Globus pallidus (tissue), 1 donor: ENCODE results near the gene OIP5.
"Not testable (repeated sequence)": the region's sequence is repeated elsewhere in the genome, so short reads cannot be mapped to it uniquely, and the experiment has no call there.

Experiments
- DNase-seq: peaks from one replicate; pipeline ENCODE4 v3.0.0-alpha.2; 2015; ENCODE audit warnings: low spot score

OIP5 gene

DNA sequence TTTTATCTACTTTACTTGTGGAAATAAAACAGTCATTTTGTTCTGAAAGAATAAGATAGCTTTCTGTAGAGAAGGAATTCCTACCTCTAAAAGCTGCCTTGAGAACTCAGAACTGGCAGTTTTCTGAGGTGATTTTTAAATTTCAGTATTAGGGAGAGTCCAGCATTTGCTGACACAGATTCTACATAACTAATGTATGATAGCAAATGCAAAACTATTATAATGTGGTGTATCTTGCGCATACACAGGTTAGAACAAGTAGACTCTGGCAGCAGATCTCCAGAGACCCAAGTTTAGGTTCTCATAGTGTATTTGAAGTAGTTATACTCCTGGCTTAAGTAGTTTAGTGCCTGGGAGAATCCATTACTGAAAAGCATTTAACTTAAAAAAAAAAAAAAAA is 30.8 kb downstream of the OIP5 start:
- no peak for DNase-seq

DNA sequence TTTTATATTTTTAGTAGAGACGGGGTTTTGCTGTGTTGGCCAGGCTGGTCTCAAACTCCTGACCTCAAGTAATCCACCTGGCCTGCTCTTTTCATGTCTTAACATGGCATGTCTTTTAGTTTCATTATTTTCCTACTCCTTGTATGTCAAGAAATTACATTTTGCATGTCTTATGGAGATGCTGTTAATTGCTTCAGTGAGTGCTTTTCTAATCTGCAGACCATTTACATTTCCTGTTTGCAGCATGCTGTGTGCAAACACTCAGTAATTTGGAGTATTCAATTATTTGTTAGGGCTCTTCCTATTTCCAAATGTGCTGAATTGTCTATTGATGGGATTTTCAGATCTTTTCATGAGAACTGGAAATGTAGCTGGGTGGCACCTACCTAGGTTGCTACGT is 31.3 kb downstream of the OIP5 start:
- DNase-seq: not testable (repeated sequence)

DNA sequence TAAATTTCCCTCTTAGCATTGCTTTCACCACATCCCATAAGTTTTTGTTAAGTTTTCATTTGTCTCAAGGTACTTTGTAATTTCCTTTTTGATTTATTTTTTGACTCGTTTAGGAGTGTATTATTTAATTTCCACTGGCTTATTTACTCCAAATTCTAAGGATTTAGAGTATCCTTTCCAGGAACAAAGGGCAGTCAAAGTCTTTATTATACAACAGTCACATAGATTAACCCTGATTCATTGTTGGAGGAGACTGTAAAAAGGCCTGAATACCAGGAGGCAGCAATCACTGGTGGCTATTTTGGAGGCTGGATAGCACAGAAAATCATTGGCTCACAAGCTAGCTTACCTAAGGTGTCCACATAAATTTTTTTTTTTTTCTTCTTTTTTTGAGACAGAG is 39.9 kb downstream of the OIP5 start:
- DNase-seq: no peak

DNA sequence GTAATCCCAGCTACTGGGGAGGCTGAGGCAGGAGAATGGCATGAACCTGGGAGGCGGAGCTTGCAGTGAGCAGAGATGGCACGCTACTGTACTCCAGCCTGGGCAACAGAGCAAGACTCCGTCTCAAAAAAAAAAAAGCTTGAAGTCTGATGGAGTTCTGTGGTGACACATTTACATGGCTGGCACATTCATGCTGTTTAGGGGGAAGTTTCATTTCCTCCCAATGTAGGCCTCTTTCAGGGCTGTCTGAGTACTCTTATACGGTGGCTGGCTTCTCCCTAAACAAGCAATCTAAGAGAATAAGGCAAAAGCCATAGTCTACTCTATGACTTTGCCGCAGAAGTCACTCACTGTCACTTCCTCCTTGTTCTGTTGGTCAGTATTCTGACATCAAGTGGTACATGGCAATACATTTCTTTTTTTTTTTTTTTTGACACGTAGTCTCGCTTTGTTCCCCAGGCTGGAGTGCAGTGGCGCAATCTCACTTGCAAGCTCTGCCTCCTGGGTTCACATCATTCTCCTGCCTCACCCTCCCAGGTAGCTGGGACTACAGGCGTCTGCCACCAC is 41.2 kb downstream of the OIP5 start:
- DNase-seq: peak; percentile 27

DNA sequence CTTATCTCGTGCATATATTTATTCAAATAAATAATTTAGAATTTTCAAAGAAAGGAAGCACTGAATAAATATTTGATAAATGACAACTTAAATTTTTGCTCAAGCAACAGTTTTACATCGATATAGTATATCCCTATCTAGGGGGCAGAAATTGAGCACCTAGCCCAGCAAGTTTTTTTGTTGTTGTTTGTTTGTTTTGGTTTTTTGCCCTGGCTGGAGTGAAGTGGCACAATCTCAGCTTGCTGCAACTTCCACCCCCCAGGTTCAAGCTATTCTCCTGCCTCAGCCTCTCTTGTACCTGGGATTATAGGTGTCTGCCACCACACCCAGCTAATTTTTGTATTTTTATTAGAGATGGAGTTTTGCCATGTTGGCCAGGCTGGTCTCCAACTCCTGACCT is 42.4 kb downstream of the OIP5 start:
- no peak for DNase-seq

DNA sequence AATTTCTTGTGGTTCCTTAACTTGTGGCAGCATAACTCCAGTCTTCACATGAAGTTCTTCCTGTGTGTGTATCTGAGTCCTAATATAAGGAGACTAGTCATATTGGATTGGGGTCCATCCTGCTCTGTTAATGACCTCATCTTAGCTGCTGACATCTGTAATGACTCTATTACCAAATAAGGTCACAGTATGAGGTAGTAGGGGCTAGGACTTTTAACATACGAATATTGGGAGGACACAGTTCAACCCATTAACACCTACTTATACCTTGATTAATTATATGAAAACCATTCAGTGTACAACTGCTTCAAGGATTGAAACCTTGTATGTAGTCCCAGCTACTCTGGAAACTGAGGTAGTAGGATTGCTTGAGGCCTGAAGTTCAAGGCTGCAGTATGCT is 43.9 kb downstream of the OIP5 start:
- DNase-seq: no peak

DNA sequence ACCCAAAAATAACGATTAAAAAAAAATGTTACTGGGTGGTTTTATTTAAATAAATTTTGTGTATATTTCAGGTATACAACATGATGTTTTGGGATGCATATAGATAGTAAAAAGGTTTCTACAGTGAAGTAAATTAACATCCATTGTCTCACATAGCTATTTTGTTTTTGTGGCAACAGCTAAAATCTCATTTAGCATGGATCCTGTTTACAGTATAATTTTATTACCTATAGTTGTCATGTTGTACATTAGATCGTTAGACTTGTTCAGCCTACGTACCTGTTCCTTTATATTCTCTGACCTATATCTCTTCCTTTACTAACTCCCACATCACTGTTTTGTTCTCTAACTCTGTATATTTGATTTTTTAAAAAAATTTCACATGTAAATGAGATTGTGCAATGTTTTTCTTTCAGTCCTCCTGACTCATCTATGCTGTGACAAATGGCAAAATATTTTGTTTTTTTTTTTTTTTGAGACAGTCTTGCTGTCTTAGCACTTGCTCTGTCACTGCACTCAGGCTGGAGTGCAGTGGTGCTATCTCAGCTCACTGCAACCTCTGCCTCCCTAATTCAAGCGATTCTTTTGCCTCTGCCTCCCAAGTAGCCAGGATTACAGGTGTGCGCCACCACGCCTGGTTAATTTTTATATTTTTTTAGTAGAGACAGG is 45.6 kb downstream of the OIP5 start:
- no peak for DNase-seq

DNA sequence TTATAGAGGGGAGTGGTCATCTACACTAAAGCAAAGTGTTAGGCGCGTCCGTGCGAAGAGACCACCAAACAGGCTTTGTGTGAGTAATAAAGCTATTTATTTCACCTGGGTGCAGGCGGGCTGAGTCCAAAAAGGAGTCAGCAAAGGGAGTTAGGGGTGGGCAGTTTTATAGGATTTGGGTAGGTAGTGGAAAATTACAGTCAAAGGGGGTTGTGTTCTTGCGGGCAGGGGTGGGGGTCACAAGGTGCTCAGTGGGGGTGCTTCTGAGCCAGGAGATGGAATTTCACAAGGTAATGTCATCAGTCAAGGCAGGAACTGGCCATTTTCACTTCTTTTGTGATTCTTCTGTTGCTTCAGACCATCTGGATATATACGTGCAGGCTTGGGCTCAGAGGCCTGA is 47.1 kb downstream of the OIP5 start:
- DNase-seq: no peak

DNA sequence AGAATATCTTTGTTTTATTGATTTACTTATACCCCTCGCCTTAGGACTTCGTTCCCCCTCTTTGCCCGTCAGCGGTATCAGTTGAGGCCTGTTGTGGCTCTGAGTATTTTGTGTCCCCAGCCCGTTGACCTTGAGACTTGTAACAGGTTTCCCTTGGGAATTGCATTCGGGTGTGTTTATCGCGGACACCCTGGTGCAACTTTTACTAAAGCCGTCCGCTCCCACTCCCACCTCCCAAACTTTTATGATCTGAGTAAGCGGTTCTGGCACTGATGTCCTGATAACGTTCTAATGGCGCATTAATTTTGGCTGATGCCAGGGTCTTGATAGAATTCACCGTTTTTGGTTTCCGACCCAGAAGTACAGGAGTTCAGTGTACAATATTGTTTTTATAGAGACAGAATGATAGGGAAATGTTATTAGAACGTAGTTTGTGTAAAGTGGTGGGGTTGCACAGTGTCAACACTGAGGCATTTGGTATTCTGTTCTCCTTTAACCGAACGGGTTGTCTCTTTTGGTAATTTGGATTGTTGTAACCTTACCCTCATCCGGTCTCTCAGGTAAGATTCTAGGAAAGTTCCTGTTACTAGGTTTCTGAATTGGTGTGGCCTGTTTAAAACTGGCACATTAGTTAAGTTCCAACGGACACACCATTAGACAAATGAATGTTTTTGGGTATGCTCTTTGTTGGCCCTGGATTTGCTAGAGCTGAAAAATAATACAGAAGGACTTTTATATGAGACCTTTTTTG is 47.8 kb downstream of the OIP5 start:
- DNase-seq: peak; percentile 20

DNA sequence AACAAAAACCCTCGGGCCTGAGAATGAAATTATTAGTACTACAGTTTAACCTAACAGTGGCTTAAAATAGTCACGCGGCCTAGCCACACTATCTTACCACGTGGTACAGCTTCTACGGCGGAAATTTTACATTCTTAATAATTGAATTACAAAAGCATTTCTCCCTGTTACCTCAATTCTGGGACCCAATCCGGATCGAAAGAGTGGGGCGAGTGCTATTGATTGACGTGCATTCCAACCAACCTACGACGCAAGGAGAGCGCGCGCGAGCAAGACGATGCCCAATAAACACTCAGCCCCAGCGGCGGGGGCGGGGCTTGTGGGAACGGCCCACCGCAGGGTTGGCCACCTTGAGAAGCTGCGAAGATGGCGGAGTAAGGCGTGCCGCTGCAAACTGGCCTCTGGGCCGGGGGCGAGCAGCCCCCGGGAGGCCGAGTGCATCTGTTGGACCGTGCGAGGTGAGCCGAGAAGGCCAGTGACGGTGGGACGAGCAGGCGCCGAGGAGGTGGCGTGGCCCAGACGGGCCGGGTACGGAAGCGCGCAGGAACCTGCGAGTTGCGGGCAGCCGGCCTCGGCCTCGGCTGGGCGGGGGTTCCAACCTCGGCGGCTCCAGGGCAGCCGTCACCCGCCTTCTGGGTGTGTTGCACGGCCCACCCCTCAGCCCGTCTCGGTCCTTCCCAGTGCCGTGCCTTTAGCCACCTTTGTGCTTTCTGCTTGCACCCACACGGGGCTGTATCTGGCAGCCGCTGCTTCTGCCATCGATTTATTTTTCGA is 48.6 kb downstream of the OIP5 start:
- DNase-seq: peak; percentile 99

DNA sequence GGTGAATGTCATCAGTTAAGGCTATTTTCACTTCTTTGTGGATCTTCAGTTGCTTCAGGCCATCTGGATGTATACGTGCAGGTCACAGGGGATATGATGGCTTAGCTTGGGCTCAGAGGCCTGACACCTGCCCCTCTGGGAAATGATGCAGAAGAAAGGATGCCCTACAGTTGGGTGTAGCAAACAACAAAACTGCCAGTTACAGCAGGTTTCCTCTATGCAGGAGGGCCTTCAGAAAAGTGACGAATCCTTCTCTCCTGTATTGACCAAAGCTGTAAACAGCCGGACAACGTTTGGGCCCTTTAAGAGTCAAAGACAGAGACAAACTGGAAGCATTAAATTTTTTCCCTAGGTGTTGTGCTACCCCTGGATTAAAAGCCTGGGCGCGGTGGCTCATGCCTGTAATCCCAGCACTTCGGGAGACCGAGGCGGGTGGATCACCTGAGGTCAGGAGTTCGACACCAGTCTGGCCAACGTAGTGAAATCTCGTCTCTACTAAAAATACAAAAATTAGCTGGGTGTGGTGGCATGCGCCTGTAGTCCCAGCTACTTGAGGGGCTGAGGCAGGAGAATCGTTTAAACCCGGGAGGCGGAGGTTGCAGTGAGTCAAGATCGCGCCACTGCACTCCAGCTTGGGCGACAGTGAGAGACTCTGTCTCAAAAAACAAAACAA is 49.3 kb downstream of the OIP5 start:
- not testable (repeated sequence) for DNase-seq

DNA sequence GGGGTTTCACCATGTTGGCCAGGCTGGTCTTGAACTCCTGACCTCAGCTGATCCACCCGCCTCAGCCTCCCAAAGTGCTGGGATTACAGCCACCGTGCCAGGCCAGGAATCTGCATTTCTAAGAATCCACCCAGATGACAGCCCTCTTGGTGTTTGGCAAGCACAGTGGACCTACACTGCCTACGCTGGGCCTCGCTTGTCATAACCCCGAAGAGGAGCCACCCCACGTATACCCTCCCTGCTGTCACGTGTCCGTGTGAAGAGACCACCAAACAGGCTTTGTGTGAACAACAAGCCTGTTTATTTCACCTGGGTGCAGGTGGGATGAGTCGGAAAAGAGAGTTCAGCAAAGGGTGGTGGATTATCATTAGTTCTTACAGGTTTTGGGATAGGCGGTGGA is 50.0 kb downstream of the OIP5 start:
- DNase-seq: not testable (repeated sequence)

DNA sequence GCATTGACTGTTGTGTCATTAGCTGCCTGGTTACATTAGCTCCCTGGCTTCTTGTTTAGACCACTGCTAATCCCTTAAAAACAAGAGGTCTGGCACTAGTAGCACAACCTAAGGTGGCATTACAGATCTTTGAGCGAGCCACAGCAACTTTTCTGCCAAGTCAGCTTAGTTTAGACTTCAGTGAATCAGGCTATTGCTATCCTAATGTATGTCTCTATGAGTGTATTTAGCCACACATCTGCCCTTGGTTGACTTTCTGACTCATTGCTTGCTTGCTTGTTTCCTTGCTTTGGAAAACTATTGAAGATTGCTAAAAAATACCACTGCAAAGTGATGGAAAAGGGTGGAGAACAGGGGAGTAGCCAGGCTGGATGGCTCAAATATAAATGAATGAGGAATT is 51.2 kb downstream of the OIP5 start:
- DNase-seq: no peak

DNA sequence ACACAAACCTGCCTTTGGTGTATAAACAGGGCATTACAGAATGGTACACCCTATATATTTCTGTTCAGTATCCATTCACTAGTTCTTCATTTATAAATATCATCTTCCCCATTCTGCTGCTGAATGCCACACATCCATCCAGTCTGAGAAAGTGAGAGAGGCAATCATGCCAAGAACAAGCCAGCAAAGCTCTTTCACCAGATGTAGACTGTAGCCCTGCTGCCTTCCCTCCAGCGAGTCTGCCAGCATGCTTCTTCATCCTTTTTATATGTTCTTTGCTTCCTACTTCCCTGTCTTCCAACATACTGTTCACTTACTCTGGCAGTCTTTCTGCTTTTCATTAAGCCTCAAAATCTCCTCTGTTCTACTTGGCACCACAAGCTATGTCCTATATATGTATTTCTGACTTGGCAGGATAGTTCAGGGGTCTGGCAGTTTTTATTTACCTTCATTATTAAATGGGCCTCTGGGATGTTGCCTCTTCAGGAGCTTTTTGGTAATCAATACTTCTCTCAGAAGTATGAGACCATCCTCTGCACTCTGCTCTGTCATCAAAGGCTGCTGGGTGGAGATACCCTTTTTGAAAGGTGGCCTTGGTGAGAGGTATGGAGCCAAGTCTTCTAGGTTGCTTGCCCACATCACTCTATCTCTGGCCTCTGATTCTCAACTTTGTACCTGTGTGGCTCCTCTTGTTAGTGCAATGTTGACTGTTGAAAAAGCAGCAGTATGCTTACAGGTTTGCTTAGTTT is 52.7 kb downstream of the OIP5 start:
- DNase-seq: no peak

DNA sequence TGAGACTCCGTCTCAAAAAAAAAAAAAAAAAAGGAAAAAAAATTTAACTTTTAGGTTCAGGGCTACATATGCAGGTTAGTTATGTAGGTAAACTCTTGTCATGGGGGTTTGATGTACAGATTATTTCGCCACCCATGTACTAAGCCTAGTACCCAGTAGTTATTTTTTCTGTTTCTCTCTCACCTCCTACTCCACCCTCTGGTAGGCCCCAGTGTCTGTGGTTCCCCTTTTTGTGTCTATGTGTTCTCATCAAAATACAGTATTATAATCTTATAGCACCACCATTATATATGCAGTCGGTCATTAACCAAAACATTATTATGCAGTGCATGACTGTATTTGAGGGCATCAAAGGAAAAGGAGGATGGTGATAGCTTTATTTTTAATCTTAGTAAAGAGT is 54.1 kb downstream of the OIP5 start:
- no peak for DNase-seq

DNA sequence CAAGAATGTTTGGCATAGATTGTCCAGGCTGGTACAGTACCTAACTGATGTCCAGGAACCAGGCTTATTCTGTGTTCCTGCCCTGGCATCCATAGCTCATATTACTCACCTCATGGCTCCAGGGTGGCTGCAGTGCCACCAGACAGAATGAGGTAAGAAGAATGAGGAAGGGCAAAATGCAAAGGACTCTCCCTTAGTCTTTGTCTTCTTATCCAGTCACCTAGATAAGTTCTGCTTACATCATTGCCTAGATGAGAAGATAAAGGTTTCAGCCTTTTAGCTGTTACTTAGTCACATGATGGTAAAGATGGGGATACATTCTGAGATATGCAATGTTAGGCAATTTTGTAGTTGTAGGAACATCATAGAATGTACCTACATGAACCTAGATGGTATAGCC is 55.6 kb downstream of the OIP5 start:
- DNase-seq: no peak

DNA sequence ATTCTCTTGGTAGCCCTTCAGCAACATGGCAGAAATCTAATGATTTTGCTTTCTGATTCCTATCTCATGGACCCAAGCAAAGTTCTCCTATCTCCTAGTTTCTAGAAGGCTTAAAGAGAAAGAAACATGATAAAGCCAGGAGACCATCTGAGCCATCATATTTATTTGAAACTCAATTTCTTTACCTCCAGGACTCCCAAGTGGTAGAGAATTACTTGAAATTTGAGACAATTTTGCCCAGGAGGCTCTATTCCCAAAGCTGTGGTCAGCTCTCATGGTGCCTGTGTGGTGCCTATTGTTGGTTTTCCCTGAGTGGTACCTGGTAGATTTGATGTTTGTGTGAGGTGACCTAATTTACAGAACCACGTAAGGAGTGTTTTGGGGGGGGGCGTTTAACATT is 62.5 kb downstream of the OIP5 start:
- no peak for DNase-seq

DNA sequence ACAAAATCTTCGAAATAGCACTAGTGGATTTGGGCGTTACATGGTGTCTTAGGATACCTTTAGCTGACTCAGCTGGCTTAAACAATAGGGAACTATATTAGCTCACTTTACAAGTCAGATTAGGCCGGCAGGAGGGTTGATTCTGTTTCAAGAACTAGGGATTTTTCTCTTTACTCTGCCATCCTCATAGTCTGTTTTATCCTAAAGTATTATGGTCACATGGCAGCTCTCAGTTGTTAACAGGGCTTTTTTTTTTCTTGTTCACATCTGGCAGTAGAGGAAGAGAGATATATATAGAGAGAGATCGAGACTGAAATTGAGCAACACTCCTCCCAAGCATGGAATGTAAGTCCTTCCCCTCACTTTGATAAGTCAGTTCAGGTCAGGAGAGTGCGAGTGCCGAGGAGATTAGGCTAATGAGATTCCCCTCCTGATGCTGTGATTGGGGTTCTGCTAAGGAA is 68.5 kb downstream of the OIP5 start:
- DNase-seq: no peak

DNA sequence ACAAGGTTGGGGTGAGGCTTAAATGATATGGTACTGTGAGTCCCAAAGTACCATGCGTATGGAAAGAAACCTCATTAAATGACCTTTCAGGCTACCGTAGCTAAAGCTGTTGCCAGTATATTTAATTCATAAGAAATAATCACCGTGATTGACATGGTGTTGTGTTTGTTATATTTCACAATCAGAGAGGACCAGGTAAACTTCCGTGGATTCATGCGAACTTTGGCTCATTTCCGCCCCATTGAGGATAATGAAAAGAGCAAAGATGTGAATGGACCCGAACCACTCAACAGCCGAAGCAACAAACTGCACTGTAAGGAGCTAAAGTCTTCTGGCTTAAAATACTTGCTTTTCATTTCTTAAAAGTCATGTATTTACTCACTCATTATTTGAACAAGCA is 69.8 kb downstream of the OIP5 start:
- DNase-seq: no peak

DNA sequence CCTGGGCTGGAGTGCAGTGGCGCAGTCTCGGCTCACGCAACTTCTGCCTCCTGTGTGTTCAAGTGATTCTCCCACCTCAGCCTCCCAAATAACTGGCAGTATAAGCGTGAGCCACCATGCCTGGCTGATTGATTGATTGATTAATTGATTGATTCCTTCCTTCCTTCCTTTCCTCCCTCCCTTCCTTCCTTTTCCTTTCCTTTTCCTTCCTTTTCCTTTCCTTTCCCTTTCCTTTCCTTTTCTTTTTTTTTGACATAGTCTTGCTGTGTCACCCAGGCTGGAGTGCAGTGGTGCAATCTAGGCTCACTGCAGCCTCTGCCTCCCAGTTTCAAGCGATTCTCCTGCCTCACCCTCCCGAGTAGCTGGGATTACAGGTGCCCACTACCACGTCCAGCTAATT is 71.5 kb downstream of the OIP5 start:
- DNase-seq: not testable (repeated sequence)

DNA sequence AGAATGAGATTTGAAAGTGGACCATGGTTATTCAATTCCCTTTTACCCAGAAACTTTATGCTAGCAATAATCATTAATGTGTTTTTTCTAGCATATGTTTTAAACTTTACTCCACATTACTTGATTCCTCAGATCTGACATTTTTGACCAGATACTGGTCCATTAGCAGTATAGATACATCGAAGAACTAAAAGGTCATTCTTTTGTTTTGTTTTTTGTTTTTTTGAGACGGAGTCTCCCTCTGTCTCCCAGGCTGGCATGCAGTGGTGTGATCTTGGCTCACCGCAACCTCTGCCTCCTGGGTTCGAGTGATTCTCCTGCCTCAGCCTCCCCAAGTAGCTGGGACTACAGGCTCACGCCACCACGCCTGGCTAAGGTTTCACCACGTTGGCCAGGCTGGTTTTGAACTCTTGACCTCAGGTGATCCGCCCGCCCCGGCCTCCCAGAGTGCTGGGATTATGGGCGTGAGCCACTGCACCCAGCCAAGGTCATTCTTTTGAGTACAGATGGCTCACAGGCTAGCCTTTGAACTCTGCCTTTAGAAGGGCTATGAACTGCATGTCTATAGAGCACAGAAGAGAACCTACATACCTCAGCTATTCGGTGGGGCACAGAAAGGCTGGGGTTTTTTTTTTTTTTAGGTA is 72.7 kb downstream of the OIP5 start:
- DNase-seq: no peak
